DND-41 (cell line): ENCODE data around the gene CCND2.

ENCODE experiments used
- ATAC-seq: fragments of 200-7000 bp; cut with Tn5 transposase; 3 replicates; pipeline ENCODE4 v1.9.1; 2021; ENCODE audit warnings: low read depth; ENCODE audit not compliant: insufficient read depth
- DNase-seq: peaks from one replicate; pipeline ENCODE4 v3.0.0-alpha.2; 2020
- H2AFZ ChIP-seq: 2 replicates; pipeline ENCODE4 v1.6.0; 2012; ENCODE audit warnings: low read depth, low read length
- H3K27ac ChIP-seq: 2 replicates; pipeline ENCODE4 v1.5.1; 2012; ENCODE audit warnings: low read length, inconsistent platforms
- H3K27me3 ChIP-seq: fragments of 200-600 bp; sonication (generic); 2 replicates; pipeline ENCODE4 v1.6.0; 2012; ENCODE audit warnings: low read length, mild to moderate bottlenecking, inconsistent platforms; ENCODE audit not compliant: insufficient read depth, poor library complexity
- H3K36me3 ChIP-seq: 2 replicates; pipeline ENCODE4 v1.5.1; 2012; ENCODE audit warnings: low read length, inconsistent platforms; ENCODE audit not compliant: insufficient read depth
- H3K4me1 ChIP-seq: 2 replicates; pipeline ENCODE4 v1.5.1; 2012; ENCODE audit warnings: mild to moderate bottlenecking, low read length; ENCODE audit not compliant: insufficient read depth
- H3K4me2 ChIP-seq: 2 replicates; pipeline ENCODE4 v1.6.0; 2012; ENCODE audit warnings: mild to moderate bottlenecking, moderate library complexity, low read length, inconsistent platforms; ENCODE audit not compliant: insufficient read depth
- H3K4me3 ChIP-seq, 2 experiments: fragments of 200-600 bp in 1 of 2; shearing (Covaris generic) in 1 of 2; 2 replicates each; pipeline ENCODE4 v1.5.1; 2012 to 2016; ENCODE audit warnings: inconsistent platforms in 2 of 2, low read length in 2 of 2, mild to moderate bottlenecking in 2 of 2, low read depth in 1 of 2, moderate library complexity in 1 of 2
- H3K79me2 ChIP-seq: 2 replicates; pipeline ENCODE4 v1.6.0; 2012; ENCODE audit warnings: low read length, inconsistent platforms; ENCODE audit not compliant: insufficient read depth
- H3K9ac ChIP-seq: 2 replicates; pipeline ENCODE4 v1.6.0; 2012; ENCODE audit warnings: low read depth, mild to moderate bottlenecking, inconsistent platforms, low read length, moderate library complexity
- H3K9me3 ChIP-seq: 2 replicates; pipeline ENCODE4 v1.5.1; 2012; ENCODE audit warnings: low read length, moderate library complexity, mild to moderate bottlenecking, inconsistent platforms; ENCODE audit not compliant: insufficient read depth, severe bottlenecking
- H4K20me1 ChIP-seq: 2 replicates; pipeline ENCODE4 v1.6.0; 2012; ENCODE audit warnings: low read length; ENCODE audit not compliant: insufficient read depth
- EZH2 ChIP-seq: IDR thresholded peaks from 3 replicates; pipeline ENCODE4 v1.6.1; 2012; ENCODE audit warnings: borderline replicate concordance, low read depth, mild to moderate bottlenecking, moderate library complexity, low read length, inconsistent platforms; ENCODE audit not compliant: severe bottlenecking
- TF ChIP-seq, protein P1 (sequence below): IDR thresholded peaks from 2 replicates; pipeline ENCODE4 v1.5.1; 2012; ENCODE audit warnings: borderline replicate concordance, low read length, moderate library complexity, mild to moderate bottlenecking; ENCODE audit not compliant: poor library complexity, severe bottlenecking; ENCODE audit errors: extremely low read depth

Gene CCND2

DNA sequence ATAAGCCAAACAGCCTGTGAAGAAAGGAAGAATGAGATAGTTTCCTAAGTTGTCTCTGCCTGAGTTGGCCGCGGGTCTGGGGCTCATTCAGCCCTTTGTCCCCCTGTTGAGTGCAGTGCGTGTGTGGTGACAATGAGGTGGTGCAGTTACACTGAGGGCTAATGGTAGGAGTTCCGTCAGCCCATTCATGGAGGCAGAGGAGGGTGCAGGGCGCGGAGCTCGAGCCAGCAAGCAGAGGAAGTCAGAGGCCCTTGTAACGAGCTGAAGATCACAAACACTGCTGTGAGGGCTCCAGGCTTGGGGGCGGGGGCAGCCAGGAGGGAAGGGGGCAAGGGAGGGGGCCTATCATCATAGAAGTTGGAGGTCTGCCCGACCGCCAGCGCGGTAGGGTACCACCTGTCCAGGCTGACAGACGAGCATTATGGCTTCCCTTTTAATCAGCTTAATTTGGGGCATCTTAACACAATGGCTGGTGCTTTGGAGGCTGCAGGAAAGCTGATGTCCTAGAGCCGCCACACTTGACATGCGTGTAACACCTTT is 20.5 kb downstream of the CCND2 start:
- DNase-seq = no peak
- no peaks in the 10 kb centered on the region for H4K20me1 ChIP-seq
- H3K4me1 ChIP-seq = no peaks in the 10 kb centered on the region
- H3K79me2 ChIP-seq = no peaks in the 10 kb centered on the region
- no peak overlapping the region for H2AFZ ChIP-seq
- TF ChIP-seq EZH2 = no peak
- TF ChIP-seq, protein P1, sequence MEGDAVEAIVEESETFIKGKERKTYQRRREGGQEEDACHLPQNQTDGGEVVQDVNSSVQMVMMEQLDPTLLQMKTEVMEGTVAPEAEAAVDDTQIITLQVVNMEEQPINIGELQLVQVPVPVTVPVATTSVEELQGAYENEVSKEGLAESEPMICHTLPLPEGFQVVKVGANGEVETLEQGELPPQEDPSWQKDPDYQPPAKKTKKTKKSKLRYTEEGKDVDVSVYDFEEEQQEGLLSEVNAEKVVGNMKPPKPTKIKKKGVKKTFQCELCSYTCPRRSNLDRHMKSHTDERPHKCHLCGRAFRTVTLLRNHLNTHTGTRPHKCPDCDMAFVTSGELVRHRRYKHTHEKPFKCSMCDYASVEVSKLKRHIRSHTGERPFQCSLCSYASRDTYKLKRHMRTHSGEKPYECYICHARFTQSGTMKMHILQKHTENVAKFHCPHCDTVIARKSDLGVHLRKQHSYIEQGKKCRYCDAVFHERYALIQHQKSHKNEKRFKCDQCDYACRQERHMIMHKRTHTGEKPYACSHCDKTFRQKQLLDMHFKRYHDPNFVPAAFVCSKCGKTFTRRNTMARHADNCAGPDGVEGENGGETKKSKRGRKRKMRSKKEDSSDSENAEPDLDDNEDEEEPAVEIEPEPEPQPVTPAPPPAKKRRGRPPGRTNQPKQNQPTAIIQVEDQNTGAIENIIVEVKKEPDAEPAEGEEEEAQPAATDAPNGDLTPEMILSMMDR = no peak
- no peak overlapping the region for H3K4me3 ChIP-seq
- no peaks in the 10 kb centered on the region for H3K9me3 ChIP-seq
- H3K36me3 ChIP-seq = no peaks in the 10 kb centered on the region
- ATAC-seq = no peak
- no peak overlapping the region for H3K4me2 ChIP-seq
- H3K27me3 ChIP-seq = no peaks in the 10 kb centered on the region
- no peak overlapping the region for H3K9ac ChIP-seq
- H3K27ac ChIP-seq = no peak overlapping the region

DNA sequence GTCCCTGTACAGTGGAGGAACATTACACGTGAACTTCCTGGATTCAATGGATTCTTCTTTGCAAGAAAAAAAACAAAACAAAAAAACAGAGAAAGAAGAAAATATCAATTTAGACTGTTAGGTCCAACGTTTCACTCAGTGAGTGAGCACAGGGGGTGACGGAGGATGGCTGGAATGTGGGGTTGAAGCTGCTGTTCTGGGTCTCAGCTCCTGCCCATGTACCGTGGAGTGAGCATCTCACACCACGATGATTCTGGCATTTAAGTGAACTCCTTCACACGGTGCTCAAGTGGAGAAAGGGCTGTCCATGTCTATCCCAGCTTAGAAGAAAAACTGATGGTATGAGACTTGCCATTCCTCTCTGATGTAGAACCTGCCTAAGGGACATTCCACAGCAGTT is 23.2 kb downstream of the CCND2 start:
- Histone ChIP-seq H3K9ac (no peak overlapping the region), H3K4me2 (no peak overlapping the region), H3K27ac (no peak overlapping the region), H3K4me1 (no peaks in the 10 kb centered on the region), H3K36me3 (no peaks in the 10 kb centered on the region), H2AFZ (no peak overlapping the region), H3K27me3 (no peaks in the 10 kb centered on the region), H3K4me3 (no peak overlapping the region), H3K9me3 (no peaks in the 10 kb centered on the region), H3K79me2 (no peaks in the 10 kb centered on the region), H4K20me1 (no peaks in the 10 kb centered on the region)
- ATAC-seq (no peak), DNase-seq (no peak)
- TF ChIP-seq, protein P1 = no peak
- no peak for TF ChIP-seq EZH2

DNA sequence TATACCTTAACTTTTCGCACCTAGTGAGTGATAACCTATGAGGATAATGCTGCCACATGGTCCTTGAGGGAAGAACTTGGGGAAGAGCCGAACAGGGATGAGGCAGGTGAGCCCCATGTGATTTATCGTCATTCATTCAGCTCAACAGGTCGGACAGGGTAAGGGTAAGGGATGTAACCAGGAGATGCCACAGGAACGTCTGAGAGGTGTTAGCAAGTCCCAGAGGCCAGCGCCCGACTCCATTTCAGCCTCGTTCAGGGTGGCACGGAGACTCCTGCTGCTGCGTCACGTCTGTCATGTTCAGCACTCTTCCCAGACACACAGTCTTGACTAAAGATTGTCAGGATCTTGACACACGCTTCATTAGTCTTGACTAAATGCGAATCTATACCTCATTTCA is 24.1 kb downstream of the CCND2 start:
- Histone ChIP-seq H3K79me2 (no peaks in the 10 kb centered on the region), H3K27ac (no peak overlapping the region), H3K36me3 (no peaks in the 10 kb centered on the region), H3K9ac (no peak overlapping the region), H3K4me2 (no peak overlapping the region), H3K27me3 (peaks cover 4% of the 10 kb centered on the region), H3K4me1 (no peaks in the 10 kb centered on the region), H3K9me3 (no peaks in the 10 kb centered on the region), H3K4me3 (no peak overlapping the region), H4K20me1 (no peaks in the 10 kb centered on the region), H2AFZ (no peak overlapping the region)
- DNase-seq (no peak), ATAC-seq (no peak)
- TF ChIP-seq, protein P1 = no peak
- no peak for TF ChIP-seq EZH2

DNA sequence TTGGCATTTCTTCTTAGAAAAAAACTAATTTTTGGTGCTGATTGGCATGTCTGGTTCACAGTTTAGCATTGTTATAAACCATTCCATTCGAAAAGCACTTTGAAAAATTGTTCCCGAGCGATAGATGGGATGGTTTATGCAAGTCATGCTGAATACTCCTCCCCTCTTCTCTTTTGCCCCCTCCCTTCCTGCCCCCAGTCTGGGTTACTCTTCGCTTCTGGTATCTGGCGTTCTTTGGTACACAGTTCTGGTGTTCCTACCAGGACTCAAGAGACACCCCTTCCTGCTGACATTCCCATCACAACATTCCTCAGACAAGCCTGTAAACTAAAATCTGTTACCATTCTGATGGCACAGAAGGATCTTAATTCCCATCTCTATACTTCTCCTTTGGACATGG is 27.3 kb downstream of the CCND2 start:
- no peaks in the 10 kb centered on the region for H3K36me3 ChIP-seq
- H3K4me3 ChIP-seq = no peak overlapping the region

More for the DNA sequence above, 27.3 kb downstream of the CCND2 start:
- Histone ChIP-seq H4K20me1 (no peaks in the 10 kb centered on the region), H3K4me2 (no peak overlapping the region), H3K27ac (no peak overlapping the region), H3K27me3 (peaks cover 19% of the 10 kb centered on the region), H2AFZ (no peak overlapping the region), H3K79me2 (no peaks in the 10 kb centered on the region), H3K9me3 (no peaks in the 10 kb centered on the region), H3K9ac (no peak overlapping the region), H3K4me1 (no peaks in the 10 kb centered on the region)
- TF ChIP-seq, protein P1 = no peak
- TF ChIP-seq EZH2 = no peak
- ATAC-seq (no peak), DNase-seq (no peak)
